DMS53 treated with DMSO at 0.1 percent for 48 hours (cell line): Measurements from ENCODE around the gene GAPT.
"Not testable (repeated sequence)": the region's sequence is repeated elsewhere in the genome, so short reads cannot be mapped to it uniquely, and the experiment has no call there.

Source experiments
- DNase-seq: peaks from one replicate; lab custom pipeline; 2025; ENCODE audit not compliant: unreplicated experiment; lab: John Stamatoyannopoulos, UW

The GAPT gene

DNA sequence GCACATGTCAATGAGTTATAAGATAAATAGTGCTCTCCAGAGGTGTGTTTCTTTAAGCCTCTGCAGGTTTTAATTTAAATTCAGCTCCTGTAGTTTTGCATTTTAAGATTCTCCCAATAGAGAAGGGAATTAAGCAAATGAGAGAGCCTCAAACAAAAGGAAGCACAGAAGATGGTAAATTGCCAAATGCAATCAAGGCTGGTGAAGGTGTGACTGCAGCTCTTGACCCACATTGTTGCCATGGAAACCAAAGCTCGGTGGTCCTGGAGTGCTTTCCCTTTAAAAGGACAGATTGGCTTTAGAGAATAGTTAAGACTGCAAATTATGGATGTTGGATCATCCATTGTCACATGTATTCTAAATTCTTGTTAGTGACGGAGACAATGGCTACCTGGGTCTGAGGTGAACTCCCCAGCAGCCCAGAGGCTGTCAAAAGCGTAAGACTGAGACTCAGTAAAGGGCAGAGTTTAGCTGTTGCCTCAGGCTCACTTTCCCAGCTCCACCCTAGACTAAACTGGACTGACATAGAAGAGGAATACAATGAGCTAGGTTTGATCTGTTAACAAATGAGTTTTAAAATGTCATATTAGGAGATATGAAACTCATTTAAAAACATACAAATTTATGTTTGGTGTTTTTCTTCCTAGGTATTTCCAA, 12.3 kb downstream of the GAPT start:
- DNase-seq, result no peak

DNA sequence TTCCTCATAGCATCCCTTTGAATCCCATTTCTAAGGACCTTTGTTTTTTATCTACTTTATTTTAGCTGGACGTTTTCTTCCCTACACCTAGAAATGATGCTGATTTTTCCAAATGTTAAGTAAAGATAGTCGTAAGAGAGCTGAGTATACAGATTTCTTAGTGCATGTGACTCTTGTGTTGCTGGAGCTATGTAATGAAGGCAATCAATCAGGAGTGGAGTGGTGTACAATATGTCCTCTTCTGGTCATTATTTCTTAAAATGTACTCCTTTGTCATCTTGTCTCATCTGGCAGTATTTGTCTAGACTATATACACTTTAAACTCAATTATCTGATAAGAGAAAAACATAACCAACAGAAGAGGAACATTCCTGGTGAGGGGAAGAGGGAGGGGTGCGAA, 13.5 kb downstream of the GAPT start:
- no peak for DNase-seq

DNA sequence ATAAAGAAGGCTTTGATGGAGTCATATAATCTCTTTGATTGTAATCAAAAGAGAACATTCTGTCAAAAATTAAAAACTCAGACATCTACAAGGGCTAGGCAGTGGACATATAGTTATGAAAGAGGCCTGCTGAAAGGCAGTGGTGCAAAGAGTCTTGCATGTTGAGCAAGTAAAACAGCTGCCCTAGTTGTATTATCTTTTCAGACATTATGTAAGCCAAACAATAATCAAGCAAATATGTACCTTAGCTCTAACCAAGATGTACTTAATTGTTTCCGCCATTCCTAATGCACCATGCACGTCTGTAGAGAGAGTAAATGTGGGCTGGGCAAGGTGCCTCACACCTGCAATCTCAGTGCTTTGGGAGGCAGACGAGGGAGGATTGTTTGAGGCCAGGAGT, 14.3 kb downstream of the GAPT start:
- DNase-seq, result no peak

DNA sequence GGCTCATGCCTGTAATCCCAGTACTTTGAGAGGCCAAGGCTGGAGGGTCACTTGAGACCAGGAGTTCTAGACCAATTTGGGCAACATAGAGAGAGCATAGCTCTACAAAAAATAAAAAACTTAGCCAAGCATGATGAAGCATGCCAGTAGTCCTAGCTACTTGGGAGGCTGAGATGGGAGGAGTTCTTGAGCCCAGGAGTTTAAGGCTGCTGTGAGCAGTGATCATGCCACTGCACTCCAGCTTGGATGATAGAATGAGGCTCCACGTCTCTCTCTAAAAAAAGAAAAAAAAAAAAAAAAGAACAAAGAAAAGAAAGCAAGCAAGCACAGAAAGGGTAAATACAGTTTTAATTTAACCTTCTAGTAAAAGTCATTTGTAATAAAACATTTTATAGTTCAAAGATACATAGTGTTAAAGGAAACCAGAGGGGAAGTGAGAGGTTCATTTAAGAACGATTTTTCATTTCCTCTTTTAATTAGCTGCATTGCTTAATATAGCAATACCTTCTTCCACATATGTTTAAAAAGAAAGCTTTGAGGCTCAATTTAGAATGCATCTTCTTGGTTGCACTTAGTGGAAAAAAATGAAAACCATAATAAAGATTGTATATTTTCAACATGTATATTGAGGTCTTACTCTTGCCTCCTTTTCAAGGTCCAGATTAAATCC, 14.9 kb downstream of the GAPT start:
- no peak for DNase-seq

DNA sequence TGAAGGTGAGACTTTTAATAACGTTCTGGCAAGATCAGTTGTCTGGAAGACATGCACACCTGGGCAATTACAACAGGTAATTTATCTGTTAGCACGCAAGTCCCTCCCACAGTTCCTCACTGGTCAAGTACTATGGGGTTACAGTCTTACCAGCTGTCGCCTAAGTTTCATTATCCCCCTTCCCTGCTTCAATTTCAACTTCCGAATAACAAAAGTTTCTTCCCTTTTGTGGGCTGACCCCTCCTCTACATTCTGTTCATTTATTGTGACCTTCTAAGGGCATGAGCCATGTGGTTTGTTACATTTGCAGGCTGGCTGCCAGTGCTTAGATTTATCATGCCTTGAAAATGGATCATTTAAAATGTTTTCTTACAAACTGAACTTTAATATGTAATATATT, 16.5 kb downstream of the GAPT start:
- no peak for DNase-seq

DNA sequence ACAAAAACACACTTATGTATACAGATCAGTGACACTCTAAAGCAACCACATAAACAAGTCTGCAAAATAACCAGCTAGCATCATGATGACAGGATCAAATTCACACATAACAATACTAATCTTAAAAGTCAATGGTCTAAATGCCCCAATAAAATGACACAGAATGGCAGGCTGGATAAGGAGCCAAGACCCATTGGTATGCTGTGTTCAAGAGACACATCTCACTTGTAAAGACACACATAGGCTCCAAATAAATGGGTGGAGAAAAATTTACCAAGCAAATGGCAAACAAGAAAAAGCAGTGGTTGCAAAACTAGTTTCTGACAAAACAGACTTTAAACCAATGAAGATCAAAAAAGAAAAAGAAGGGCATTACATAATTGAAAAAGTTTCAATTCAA, 26.0 kb downstream of the GAPT start:
- DNase-seq, result no peak

DNA sequence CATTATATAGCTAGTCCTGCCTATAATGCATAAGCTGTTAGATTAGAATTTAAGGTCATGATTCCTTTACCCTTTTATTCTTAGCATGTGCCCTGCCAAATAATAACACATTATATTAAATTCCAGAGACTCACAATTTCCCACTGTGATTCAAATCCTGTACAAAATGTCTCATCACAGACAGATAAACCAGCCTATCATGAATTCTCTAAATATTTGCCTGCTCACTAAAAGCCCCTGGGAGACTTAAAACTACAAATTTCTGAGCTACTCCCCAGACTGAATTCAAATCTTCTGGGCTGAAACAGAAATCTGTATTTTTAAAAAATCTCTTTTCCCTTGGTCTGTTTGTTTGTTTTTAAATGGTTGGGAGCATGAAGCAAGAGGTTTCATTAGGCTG, 32.7 kb downstream of the GAPT start:
- no peak for DNase-seq

DNA sequence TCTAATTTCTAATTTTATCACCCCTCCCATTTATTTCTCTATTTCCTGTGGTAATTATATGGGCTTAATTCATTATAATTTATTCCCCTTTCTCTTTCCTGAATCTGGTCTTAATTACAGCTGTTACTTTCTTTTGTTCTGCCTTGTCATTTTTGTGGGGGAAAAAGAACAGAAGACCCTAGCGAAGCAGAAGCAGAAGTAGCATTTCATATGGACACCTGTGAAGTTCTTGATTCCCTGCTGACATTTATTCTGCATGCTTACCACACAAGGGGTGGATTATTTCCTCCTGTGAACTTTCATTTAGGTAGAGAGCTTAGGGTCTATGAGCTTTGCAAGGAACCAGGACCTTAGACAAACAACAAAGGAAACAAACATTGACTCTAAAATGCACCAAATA, 33.3 kb downstream of the GAPT start:
- DNase-seq, result no peak

DNA sequence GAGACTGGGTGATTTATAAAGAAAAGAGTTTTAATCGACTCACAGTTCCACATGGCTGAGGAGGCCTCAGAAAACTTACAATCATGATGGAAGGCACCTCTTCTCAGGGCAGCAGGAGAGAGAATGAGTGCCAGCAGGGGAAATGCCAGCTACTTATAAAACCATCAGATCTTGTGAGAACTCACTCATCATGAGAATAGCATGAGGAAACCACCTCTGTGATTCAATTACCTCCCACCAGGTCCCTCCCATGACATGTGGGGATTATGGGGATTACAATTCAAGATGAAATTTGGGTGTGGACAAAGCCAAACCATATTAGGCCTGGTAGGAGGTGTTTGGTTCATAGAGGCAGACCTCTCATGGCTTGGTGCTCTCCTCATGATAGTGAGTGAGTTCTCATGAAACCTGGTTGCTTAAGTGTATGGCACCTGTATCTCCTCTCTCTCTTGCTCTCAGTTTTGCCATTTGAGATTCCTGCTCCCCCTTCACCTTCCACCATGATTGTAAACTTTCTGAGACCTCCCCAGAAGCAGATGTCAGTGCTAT, 39.8 kb downstream of the GAPT start:
- DNase-seq, result no peak

DNA sequence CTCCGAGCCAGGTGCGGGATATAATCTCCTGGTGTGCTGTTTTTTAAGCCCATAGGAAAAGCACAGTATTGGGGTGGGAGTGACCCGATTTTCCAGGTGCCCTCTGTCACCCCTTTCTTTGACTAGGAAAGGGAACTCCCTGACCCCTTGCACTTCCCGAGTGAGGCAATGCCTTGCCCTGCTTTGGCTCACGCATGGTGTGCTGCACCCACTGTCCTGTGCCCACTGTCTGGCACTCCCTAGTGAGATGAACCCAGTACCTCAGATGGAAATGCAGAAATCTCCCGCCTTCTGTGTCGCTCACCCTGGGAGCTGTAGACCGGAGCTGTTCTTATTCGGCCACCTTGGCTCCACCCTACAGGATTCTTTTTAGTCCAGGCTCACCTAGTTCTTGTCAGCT, 50.7 kb downstream of the GAPT start:
- not testable (repeated sequence) for DNase-seq

DNA sequence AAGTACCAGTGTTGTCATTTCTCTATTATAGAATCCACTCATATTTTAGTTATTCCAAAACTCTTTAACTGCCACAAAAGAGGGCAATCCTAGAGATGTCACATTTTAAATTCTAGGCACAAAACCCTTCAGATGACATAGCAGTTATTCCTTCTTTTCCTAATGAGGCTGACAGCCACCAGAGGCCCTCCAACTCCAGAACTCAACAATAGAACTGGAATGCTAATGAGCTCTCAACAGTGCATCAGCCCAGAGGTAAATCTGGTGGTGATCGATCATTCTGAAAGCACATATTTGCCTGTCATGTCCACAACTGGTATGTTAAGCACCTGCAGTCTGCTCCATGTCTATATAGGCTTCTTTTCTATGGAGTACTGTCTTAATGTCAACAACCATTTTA, 51.5 kb downstream of the GAPT start:
- DNase-seq, result no peak

DNA sequence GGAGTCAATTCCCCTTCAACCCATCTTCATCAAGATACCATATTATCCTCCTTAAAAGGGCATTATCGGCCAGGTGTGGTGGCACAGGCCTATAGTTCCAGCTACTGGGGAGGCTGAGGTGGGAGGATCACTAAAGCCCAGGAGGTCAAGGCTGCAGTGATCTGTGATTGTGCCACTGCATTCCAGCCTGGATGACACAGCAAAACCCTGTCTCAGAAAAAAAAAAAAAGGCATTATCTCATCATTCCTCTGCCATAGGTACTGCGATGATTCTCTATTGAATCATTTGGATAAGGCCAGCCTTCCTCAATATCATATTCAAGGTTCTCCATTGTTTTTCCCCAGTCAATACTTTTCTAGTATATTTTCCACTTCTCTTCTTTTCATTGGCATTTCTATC, 52.5 kb downstream of the GAPT start:
- DNase-seq, result no peak

DNA sequence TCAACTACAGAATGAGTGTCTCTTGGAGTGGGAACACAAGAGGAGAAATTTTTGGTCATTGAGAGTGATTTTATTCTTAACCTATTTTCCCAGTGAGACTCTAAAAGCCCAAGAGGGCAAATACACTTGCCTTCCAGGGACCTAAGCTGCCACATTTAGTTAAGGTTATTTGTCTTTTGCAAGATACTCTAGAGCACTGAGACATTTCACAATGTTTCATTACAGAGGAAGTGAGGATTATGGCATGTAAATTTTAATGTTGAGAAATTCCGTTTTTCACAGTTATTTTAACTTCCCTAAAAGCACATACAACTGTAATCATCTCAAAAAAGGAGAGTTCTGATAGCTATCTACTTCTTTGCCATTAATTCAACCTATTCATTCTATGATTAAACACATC, 53.0 kb downstream of the GAPT start:
- no peak for DNase-seq

DNA sequence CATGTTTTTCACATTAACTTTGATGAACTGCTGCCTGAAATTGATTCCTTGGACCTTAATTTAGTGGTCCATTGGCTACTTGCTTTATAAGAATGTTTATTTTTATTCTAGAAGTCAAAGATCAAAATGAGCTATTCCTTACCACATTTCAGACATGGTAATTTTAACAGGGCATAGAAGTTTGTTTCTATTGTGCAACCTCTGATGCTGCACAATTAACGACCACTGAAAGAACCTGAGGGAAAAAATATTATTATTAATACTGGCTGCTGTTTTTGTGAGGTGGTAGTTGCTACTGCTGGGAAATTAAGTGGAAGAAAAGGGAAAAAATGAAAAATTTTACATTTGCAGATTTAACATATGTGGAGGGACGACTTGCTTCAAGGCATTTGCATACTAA, 53.7 kb downstream of the GAPT start:
- no peak for DNase-seq

DNA sequence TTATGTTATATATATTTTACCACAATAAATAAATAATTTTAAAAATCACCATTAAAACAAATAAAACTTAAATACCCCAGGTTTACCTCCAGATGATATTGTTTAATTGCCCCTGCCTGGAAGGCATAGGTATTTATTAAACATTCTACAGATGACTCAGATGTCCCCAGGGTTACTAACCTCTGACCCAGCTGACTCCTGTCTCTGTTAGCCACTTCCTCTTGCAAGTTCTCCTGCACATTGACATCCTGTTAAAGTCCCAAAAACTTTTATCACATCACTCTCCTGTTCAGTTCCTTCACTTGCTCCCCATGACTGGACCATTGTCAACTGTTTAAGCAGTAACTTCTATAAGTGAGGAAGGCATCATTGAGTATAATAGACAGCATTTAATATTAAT, 54.7 kb downstream of the GAPT start:
- no peak for DNase-seq
